ENCODE results near the gene PTPRK. TPM values are rescaled to one million over a fixed set of nuclear protein-coding genes. Genes with fewer than 3 reads are reported as not detected.

Gene PTPRK
- total and polyA plus RNA-seq, 9 of the 15 experiments (the other 6 are each of a cell fraction or from before 2014, with no cell fraction given) = 0.04 to 0.51 TPM; not detected in 7

DNA sequence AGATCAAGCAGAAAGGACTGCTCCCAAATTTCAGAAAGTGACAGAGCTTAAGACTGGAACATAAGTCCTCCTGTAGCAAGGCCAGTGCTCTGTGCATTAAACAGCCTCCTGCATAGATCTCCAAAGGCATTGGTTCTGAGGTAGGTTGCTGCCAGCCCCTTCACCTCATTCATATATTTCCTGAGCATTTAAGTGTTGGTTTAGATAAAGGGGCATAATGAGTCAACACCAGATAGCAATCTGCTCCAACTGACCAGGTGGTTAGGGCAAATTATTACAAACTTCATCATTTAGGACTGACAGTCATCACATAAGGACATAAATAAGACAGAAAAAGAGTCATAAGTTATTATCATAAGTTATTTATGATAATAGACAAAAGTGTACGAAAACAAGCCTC, 10.7 kb downstream of the PTPRK start:
- no peak for FAIRE-seq
- 0% methylated on average over 1 of the region's 1 CpG for WGBS (ENCODE audit: insufficient coverage, low coverage, missing lambda C conversion rate)
- Histone ChIP-seq H2AFZ (ENCODE audit: low read depth, low read length) (no peak overlapping the region), H3K4me2 (ENCODE audit: insufficient read depth, low read length) (no peak overlapping the region), H3K4me3 (no peak overlapping the region), H3K4me1 (replicated peaks in 1 of 2; ENCODE audit: control insufficient read depth in 2 of 2, insufficient read depth in 2 of 2, low read length in 2 of 2) (no peaks in the 10 kb centered on the region), H3K9me3 (replicated peaks; ENCODE audit: control insufficient read depth, insufficient read depth, low read depth, low read length) (no peaks in the 10 kb centered on the region), H3K9me1 (ENCODE audit: control insufficient read depth, insufficient read depth, low read length) (no peaks in the 10 kb centered on the region), H3K79me2 (ENCODE audit: control insufficient read depth, insufficient read depth, low read length) (no peaks in the 10 kb centered on the region), H3K9ac (ENCODE audit: insufficient read depth in 1 of 2, low read depth in 2 of 2, low read length in 2 of 2) (no peak overlapping the region), H3K27ac (ENCODE audit: extremely low read depth, low read depth, low read length) (no peak overlapping the region), H4K20me1 (replicated peaks; ENCODE audit: control insufficient read depth, insufficient read depth, low read length) (no peaks in the 10 kb centered on the region), H3K27me3 (ENCODE audit: control insufficient read depth in 2 of 2, insufficient read depth in 2 of 2, low read length in 2 of 2) (no peaks in the 10 kb centered on the region), H3K36me3 (ENCODE audit: control insufficient read depth, insufficient read depth, low read length) (no peaks in the 10 kb centered on the region)
- in situ Hi-C loops (cut with MboI) = no loop called here
- no TSS peak for BruUV-seq (replicated peaks)
- no peak for DNase-seq (ENCODE audit: extremely low read depth in 1 of 4, low spot score in 3 of 4)
- CTCF ChIA-PET (ENCODE audit: low intra/inter-chr PET ratio) = no interaction called here
- ATAC-seq = no peak
- POLR2A ChIA-PET = no interaction called here
- intact Hi-C loops (cut with micrococcal nuclease) = no loop called here
- TF ChIP-seq ZNF583 (CRISPR knock-in tag; IDR thresholded peaks at IDR 0.05) = no peak

DNA sequence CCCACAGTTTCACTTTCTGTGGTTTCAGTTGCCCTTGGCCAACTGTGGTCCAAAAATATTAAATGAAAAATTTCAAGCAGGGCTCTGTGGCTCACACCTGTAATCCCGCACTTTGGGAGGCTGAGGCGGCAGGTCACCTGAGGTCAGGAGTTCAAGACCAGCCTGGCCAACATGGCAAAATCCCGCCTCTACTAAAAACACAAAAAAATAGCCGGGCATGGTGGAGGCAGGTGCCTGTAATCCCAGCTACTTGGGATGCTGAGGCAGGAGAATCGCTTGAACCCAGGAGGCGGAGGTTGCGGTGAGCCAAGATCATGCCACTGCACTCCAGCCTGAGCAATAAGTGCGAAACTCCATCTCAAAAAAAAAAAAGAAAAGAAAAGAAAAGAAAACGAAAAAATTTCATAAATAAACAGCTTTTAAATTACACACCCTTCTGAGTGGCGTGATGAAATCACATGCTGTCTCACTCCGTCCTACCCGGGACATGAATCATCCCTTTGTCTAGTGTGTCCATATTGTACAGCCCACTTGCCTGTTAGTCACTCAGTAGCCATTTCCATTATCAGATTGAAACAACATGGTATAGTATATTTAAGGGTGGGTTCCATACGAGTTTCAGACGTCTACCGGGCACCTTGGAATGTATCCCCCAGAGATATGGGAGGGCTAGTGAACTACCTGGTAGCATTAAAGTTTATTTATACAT, 11.7 kb downstream of the PTPRK start:
- Histone ChIP-seq H4K20me1 (replicated peaks; ENCODE audit: control insufficient read depth, insufficient read depth, low read length) (no peaks in the 10 kb centered on the region), H3K4me1 (replicated peaks in 1 of 2; ENCODE audit: control insufficient read depth in 2 of 2, insufficient read depth in 2 of 2, low read length in 2 of 2) (no peaks in the 10 kb centered on the region), H2AFZ (ENCODE audit: low read depth, low read length) (no peak overlapping the region), H3K9ac (ENCODE audit: insufficient read depth in 1 of 2, low read depth in 2 of 2, low read length in 2 of 2) (no peak overlapping the region), H3K9me1 (ENCODE audit: control insufficient read depth, insufficient read depth, low read length) (no peaks in the 10 kb centered on the region), H3K4me2 (ENCODE audit: insufficient read depth, low read length) (no peak overlapping the region), H3K9me3 (replicated peaks; ENCODE audit: control insufficient read depth, insufficient read depth, low read depth, low read length) (no peaks in the 10 kb centered on the region), H3K4me3 (no peak overlapping the region), H3K27ac (ENCODE audit: extremely low read depth, low read depth, low read length) (no peak overlapping the region), H3K79me2 (ENCODE audit: control insufficient read depth, insufficient read depth, low read length) (no peaks in the 10 kb centered on the region), H3K27me3 (ENCODE audit: control insufficient read depth in 2 of 2, insufficient read depth in 2 of 2, low read length in 2 of 2) (no peaks in the 10 kb centered on the region), H3K36me3 (ENCODE audit: control insufficient read depth, insufficient read depth, low read length) (no peaks in the 10 kb centered on the region)
- intact Hi-C loops (cut with micrococcal nuclease) (no loop called here), in situ Hi-C loops (cut with MboI) (no loop called here)
- ChIA-PET POLR2A (no interaction called here), CTCF (ENCODE audit: low intra/inter-chr PET ratio) (no interaction called here)
- no TSS peak for BruUV-seq (replicated peaks)
- ATAC-seq (no peak), FAIRE-seq (no peak), DNase-seq (ENCODE audit: extremely low read depth in 1 of 4, low spot score in 3 of 4) (no peak)
- TF ChIP-seq ZSCAN29 (IDR thresholded peaks at IDR 0.05) = no peak
- 0% methylated on average over 9 of the region's 15 CpGs for WGBS (ENCODE audit: insufficient coverage, low coverage, missing lambda C conversion rate)

Data from K562 (cell line).